Pancreas (tissue), 10 donors: ENCODE results near the gene ERVK3-1. TPM values are rescaled to one million over a fixed set of nuclear protein-coding genes. Genes with fewer than 3 reads are reported as not detected.
"Not testable (repeated sequence)": the region's sequence is repeated elsewhere in the genome, so short reads cannot be mapped to it uniquely, and the experiment has no call there.

ENCODE experiments used
- ATAC-seq, 4 donors: fragments of 200-7000 bp; cut with Tn5 transposase; one replicate each; pipeline versions ENCODE4 v1.8.0 to v1.9.1; 2020; ENCODE audit warnings: mild to moderate bottlenecking in 4 of 4, moderate library complexity in 4 of 4
- DNase-seq, 6 donors: peaks; one replicate each; pipeline ENCODE4 v3.0.0-alpha.2; 2020
- FAIRE-seq: peaks from 2 replicates; lab custom pipeline; 2012; peaks lifted over from hg19 to GRCh38; lab: Jason Lieb, UNC
- H3K27ac ChIP-seq, 4 donors: fragments of 200-600 bp; sonication (generic); 1 replicate in 3 of 4; 2 replicates in 1 of 4; pipeline versions ENCODE4 v1.5.0 to v1.8.0; 2020
- H3K27me3 ChIP-seq, 4 donors: fragments of 200-600 bp; one replicate each; pipeline ENCODE4 v1.8.0; 2021
- H3K36me3 ChIP-seq, 3 donors: fragments of 200-600 bp; sonication (generic) in 1 of 3; one replicate each; pipeline versions ENCODE4 v1.5.0 to v1.8.0; 2020 to 2021
- H3K4me1 ChIP-seq, 3 donors: fragments of 200-600 bp; one replicate each; pipeline ENCODE4 v1.8.0; 2021
- H3K4me3 ChIP-seq, 4 donors: fragments of 200-600 bp; sonication (generic) in 2 of 4; one replicate each; pipeline versions ENCODE4 v1.5.0 to v1.8.0; 2020 to 2021
- H3K9me3 ChIP-seq, 4 donors: fragments of 200-600 bp; one replicate each; pipeline ENCODE4 v1.8.0; 2021
- CTCF ChIP-seq, 4 donors: fragments of 200-600 bp; sonication (generic) in 3 of 4; IDR thresholded peaks; one replicate each; pipeline versions ENCODE4 v1.5.0 to v1.8.0; 2021; ENCODE audit warnings: antibody characterized with exemption in 4 of 4
- WGBS, 2 donors: extraction: QIAGEN DNeasy Blood & Tissue Kit; methylation state at CpG; one replicate each; pipeline ENCODE4 v1.1.7; 2013; 5-methylcytosine and 5-hydroxymethylcytosine counted together
- intact Hi-C, 3 donors: fragments of 100-400 bp; cut with DNase I; formaldehyde crosslinking; loops; one replicate each; pipeline versions ENCODE4 v1.11.1 to v1.14.2; 2022
- polyA plus RNA-seq, 2 donors: library from polyadenylated mRNA; stranded (reverse); fragments of 200-250 nt; gene quantifications; one replicate each; pipeline ENCODE4 v1.2.3, GENCODE V29; 2013
- total RNA-seq, 6 donors: library from RNA; stranded (reverse); fragmentation: NEBNext Ultra II Directional in 4 of 6; extraction: Animal tissue kit (Norgen Biotek cat#: 25700) in 4 of 6; gene quantifications; one replicate each; pipeline versions ENCODE4 v1.2.1 to v1.2.4, GENCODE V29; 2021 to 2023
- donor health status: healthy with polysubstance abuse.
- donor health status: DM: no; HTN: no; CAD: no; lungs with moderate emphysema.
- donor health status: DM: no; HTN: no; CAD: no.
- donor health status: control.
- donor health status: control.
- donor health status: Bipolar disorder and iron deficiency.
- donor health status: DM: yes; HTN: yes; CAD: no.
- donor health status: DM: no; HTN: no; CAD: no.
- donor health status: DM: no; HTN: no; CAD: no.
- donor health status: DM: yes; HTN: yes; CAD: no.

The ERVK3-1 gene
- total and polyA plus RNA-seq, 8 donors, result 8.6 to 41.6 (median 15.6) TPM

- H3K9me3 ChIP-seq, result no peaks in the 10 kb centered on the region
- 3 to 6% methylated on average over 58 to 82 of the region's 82 CpGs for WGBS, 2 donors
- ATAC-seq, result peak; percentile 83 to 98 (median 94)
- H3K4me1 ChIP-seq, result no peaks in the 10 kb centered on the region
- intact Hi-C loops, result no loop called here
- peak overlapping the region in 3 of 4 donors; percentile 34 to 50 (median 38) for H3K27ac ChIP-seq
- H3K36me3 ChIP-seq, result no peaks in the 10 kb centered on the region
- H3K4me3 ChIP-seq, result peak overlapping the region; percentile 10 to 49 (median 40)
- TF ChIP-seq CTCF (IDR thresholded peaks at IDR 0.05), result no peak
- peaks cover 0 to 13% (median 0%) of the 10 kb centered on the region in 4 donors for H3K27me3 ChIP-seq
- DNase-seq, result peak in 4 of 6 donors; percentile 49 to 80 (median 64)
- no peak for FAIRE-seq
These were observed 42.1 kb downstream of the ERVK3-1 start for GRCh38 chr19:58346961-58347929.

- not testable (repeated sequence) for H3K27ac ChIP-seq
- 9 to 21% methylated on average over 12 of the region's 12 CpGs for WGBS, 2 donors
These were observed 42.9 kb downstream of the ERVK3-1 start for GRCh38 chr19:58348080-58348479.

GRCh38 chr19:58349590-58349989 lies 44.4 kb downstream of the ERVK3-1 start:
- 44 to 63% methylated on average over 8 of the region's 8 CpGs for WGBS, 2 donors
- no peak for ATAC-seq
- peaks cover 0 to 13% (median 0%) of the 10 kb centered on the region in 4 donors for H3K27me3 ChIP-seq
- intact Hi-C loops, result no loop called here
- H3K4me3 ChIP-seq, result no peak overlapping the region
- H3K4me1 ChIP-seq, result no peaks in the 10 kb centered on the region
- no peak overlapping the region for H3K27ac ChIP-seq
- no peaks in the 10 kb centered on the region for H3K36me3 ChIP-seq
- no peak for FAIRE-seq
- H3K9me3 ChIP-seq, result no peaks in the 10 kb centered on the region
- no peak for DNase-seq
- no peak for TF ChIP-seq CTCF (IDR thresholded peaks at IDR 0.05)

More at GRCh38 chr19:58348080-58348479, 42.9 kb downstream of the ERVK3-1 start:
- intact Hi-C loops, ATAC-seq, H3K36me3 ChIP-seq, H3K4me1 ChIP-seq, H3K9me3 ChIP-seq, FAIRE-seq, DNase-seq: not testable (repeated sequence)
- H3K27me3 ChIP-seq, result peaks cover 0 to 13% (median 0%) of the 10 kb centered on the region in 4 donors
- H3K4me3 ChIP-seq, result peak overlapping the region in 3 of 4 donors; percentile 39 to 49 (median 41)

- WGBS, 2 donors, result 22 to 51% methylated on average over 82 to 84 of the region's 84 CpGs
- intact Hi-C loops, result no loop called here
- H3K9me3 ChIP-seq, result no peaks in the 10 kb centered on the region
These were observed 45.1 kb downstream of the ERVK3-1 start for GRCh38 chr19:58350001-58350861.

More at GRCh38 chr19:58350001-58350861, 45.1 kb downstream of the ERVK3-1 start:
- DNase-seq (no peak), ATAC-seq (peak in 1 of 4 donors; percentile 5), FAIRE-seq (no peak)
- peak overlapping the region in 1 of 4 donors; percentile 14 for H3K4me3 ChIP-seq
- no peak for TF ChIP-seq CTCF (IDR thresholded peaks at IDR 0.05)
- no peaks in the 10 kb centered on the region for H3K4me1 ChIP-seq
- peaks cover 0 to 13% (median 0%) of the 10 kb centered on the region in 4 donors for H3K27me3 ChIP-seq
- H3K27ac ChIP-seq, result no peak overlapping the region
- H3K36me3 ChIP-seq, result no peaks in the 10 kb centered on the region
